Mammary epithelial cell (primary cell): ENCODE measurements around the gene MTURN.

Source experiments
- EZH2 ChIP-seq: IDR thresholded peaks from 2 replicates; pipeline ENCODE4 v1.6.1; 2012; ENCODE audit warnings: low read length, inconsistent platforms, borderline replicate concordance
- TF ChIP-seq, protein P1 (sequence below), 2 donors: IDR thresholded peaks in 1 of 2; conservative IDR thresholded peaks in 1 of 2; 2 replicates each; pipeline ENCODE4 v1.5.1; 2011 to 2012; ENCODE audit warnings: inconsistent platforms in 2 of 2, low read length in 2 of 2, mild to moderate bottlenecking in 2 of 2, control low read depth in 1 of 2, low read depth in 1 of 2; ENCODE audit not compliant: insufficient read depth in 1 of 2; ENCODE audit errors: extremely low read depth in 1 of 2

DNA sequence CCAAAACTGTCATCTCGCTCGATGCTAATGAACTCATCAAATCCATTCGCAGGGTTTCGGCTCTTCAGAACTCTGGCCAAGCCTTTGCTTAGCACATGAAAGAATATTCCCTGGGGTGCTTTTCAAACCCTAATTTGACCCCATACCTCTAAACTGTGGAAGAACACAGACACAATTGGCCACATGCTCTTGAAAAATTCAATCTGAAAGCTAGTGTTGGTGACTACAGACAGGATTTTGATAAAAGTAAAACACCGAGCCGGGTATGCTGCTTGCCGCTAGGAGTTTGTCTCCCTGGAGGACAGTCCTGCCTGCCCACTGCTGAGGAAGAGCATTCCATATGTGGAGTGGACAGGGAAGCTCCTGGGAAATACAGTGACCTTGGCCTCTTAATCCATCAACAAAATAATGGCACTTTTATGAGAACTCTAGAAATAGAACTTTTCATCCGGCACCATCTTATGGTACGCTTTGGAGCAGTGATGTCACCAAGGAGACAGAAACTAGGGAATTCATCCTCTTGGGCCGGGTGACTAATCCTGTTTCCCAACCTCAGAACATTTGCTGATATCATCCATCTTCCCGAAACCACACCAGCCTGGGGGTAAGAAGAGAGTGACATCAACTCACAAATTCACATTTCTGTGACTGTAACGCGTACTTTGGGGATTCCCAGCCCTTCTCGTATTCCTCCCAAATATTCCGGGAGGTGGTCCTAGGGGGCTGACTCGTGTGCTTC is 34.2 kb downstream of the MTURN start:
- no peak for TF ChIP-seq EZH2
- TF ChIP-seq, protein P1, sequence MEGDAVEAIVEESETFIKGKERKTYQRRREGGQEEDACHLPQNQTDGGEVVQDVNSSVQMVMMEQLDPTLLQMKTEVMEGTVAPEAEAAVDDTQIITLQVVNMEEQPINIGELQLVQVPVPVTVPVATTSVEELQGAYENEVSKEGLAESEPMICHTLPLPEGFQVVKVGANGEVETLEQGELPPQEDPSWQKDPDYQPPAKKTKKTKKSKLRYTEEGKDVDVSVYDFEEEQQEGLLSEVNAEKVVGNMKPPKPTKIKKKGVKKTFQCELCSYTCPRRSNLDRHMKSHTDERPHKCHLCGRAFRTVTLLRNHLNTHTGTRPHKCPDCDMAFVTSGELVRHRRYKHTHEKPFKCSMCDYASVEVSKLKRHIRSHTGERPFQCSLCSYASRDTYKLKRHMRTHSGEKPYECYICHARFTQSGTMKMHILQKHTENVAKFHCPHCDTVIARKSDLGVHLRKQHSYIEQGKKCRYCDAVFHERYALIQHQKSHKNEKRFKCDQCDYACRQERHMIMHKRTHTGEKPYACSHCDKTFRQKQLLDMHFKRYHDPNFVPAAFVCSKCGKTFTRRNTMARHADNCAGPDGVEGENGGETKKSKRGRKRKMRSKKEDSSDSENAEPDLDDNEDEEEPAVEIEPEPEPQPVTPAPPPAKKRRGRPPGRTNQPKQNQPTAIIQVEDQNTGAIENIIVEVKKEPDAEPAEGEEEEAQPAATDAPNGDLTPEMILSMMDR (conservative IDR thresholded peaks at IDR 0.05 in 1 of 2, IDR thresholded peaks at IDR 0.05 in 1 of 2; ENCODE audit: extremely low read depth in 1 of 2, insufficient read depth in 1 of 2, low read depth in 1 of 2, low read length in 2 of 2): no peak
